Uterus (tissue), 4 donors: ENCODE results near the gene ZNF18. TPM values are rescaled to one million over a fixed set of nuclear protein-coding genes. Genes with fewer than 3 reads are reported as not detected.

ENCODE experiments used
- DNase-seq, 2 donors: peaks; one replicate each; pipeline ENCODE4 v3.0.0-alpha.2; 2019 to 2020
- H3K27ac ChIP-seq, 2 donors: fragments of 200-600 bp; sonication (generic); 1 replicate in 1 of 2; 2 replicates in 1 of 2; pipeline ENCODE4 v1.5.1; 2016 to 2018
- H3K27me3 ChIP-seq, 2 donors: fragments of 200-600 bp; sonication (generic); one replicate each; pipeline ENCODE4 v1.5.1; 2018 to 2019; ENCODE audit warnings: control low read depth in 1 of 2
- H3K36me3 ChIP-seq, 2 donors: fragments of 200-600 bp; sonication (generic); one replicate each; pipeline ENCODE4 v1.5.1; 2019; ENCODE audit warnings: control low read depth in 1 of 2
- H3K4me1 ChIP-seq, 2 donors: fragments of 200-600 bp; sonication (generic); one replicate each; pipeline ENCODE4 v1.5.1; 2018 to 2019; ENCODE audit warnings: control low read depth in 1 of 2
- H3K4me3 ChIP-seq, 2 donors: fragments of 200-600 bp; sonication (generic); 1 replicate in 1 of 2; 2 replicates in 1 of 2; pipeline ENCODE4 v1.5.1; 2018 to 2019; ENCODE audit warnings: mild to moderate bottlenecking in 1 of 2
- H3K9me3 ChIP-seq, 2 donors: fragments of 200-600 bp; sonication (generic); one replicate each; pipeline ENCODE4 v1.5.1; 2019; ENCODE audit warnings: control low read depth in 1 of 2
- POLR2A ChIP-seq, 2 donors: fragments of 450-650 bp; IDR thresholded peaks; one replicate each; pipeline ENCODE4 v1.6.1; 2016; ENCODE audit warnings: antibody characterized with exemption in 2 of 2, mild to moderate bottlenecking in 1 of 2, moderate library complexity in 1 of 2
- intact Hi-C: fragments of 100-400 bp; cut with DNase I; formaldehyde crosslinking; loops from one replicate; pipeline ENCODE4 v1.15.1; 2023; ENCODE audit warnings: low total_unique reads
- total RNA-seq, 4 donors: library from RNA; depleted of rRNA in 3 of 4; stranded (reverse); fragments of >200 nt in 3 of 4; gene quantifications; one replicate each; pipeline versions ENCODE4 v1.1.0 to v1.2.4, GENCODE V29; 2014 to 2023
- TF ChIP-seq, protein P1 (sequence below), 4 experiments: fragments of 200-600 bp in 2 of 4; fragments of 450-650 bp in 2 of 4; sonication (generic) in 2 of 4; IDR thresholded peaks; one replicate each; pipeline ENCODE4 v1.5.1; 2016 to 2019; ENCODE audit warnings: antibody characterized with exemption in 4 of 4, mild to moderate bottlenecking in 2 of 4, moderate library complexity in 1 of 4
- donor health status: DM: yes; HTN: yes; CAD: no.

Gene ZNF18
- total RNA-seq, 4 donors from 2014 or later: 1.2 to 43.8 (median 16.5) TPM

DNA sequence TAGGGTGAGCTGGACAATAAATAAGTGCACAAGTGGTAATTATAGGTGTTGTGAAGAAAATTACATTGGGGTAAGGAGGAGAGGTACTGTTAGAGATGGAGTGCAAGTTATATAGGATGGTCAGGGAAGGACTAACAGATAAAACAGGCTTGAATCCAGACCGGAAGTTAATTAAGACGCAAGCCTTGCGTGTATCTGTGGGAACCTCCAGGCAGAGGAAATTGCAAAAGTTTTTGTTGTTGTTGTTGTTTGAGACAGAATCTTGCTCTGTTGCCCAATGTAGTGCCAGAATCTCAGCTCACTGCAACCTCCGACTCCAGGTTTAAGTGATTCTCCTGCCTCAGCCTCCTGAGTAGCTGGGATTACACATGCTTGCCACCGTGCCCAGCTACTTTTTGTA is 2.4 kb upstream of the ZNF18 start:
- TF ChIP-seq, protein P1, sequence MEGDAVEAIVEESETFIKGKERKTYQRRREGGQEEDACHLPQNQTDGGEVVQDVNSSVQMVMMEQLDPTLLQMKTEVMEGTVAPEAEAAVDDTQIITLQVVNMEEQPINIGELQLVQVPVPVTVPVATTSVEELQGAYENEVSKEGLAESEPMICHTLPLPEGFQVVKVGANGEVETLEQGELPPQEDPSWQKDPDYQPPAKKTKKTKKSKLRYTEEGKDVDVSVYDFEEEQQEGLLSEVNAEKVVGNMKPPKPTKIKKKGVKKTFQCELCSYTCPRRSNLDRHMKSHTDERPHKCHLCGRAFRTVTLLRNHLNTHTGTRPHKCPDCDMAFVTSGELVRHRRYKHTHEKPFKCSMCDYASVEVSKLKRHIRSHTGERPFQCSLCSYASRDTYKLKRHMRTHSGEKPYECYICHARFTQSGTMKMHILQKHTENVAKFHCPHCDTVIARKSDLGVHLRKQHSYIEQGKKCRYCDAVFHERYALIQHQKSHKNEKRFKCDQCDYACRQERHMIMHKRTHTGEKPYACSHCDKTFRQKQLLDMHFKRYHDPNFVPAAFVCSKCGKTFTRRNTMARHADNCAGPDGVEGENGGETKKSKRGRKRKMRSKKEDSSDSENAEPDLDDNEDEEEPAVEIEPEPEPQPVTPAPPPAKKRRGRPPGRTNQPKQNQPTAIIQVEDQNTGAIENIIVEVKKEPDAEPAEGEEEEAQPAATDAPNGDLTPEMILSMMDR (IDR thresholded peaks at IDR 0.05): no peak
- no peak for TF ChIP-seq POLR2A (IDR thresholded peaks at IDR 0.05)
- DNase-seq: no peak
- H3K9me3 ChIP-seq: no peaks in the 10 kb centered on the region
- no peaks in the 10 kb centered on the region for H3K4me1 ChIP-seq
- no peak overlapping the region for H3K4me3 ChIP-seq
- H3K27ac ChIP-seq: no peak overlapping the region
- no peaks in the 10 kb centered on the region for H3K27me3 ChIP-seq
- intact Hi-C loops: no loop called here
- H3K36me3 ChIP-seq: no peaks in the 10 kb centered on the region

DNA sequence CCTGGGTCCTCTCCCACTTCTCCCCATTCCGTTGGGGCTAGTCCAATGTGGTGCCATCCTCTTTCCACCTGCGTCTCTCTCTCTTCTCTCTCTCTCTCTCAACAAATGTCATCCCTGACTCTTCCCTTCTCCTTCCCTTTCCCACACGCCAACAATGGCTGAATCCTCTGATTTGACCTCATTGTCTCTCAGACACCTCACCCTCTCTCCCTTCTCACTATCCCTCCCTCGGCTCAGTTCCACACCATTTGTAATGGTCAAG is 628 bp upstream of the ZNF18 start:
- no peaks in the 10 kb centered on the region for H3K36me3 ChIP-seq
- no peaks in the 10 kb centered on the region for H3K27me3 ChIP-seq
- H3K4me1 ChIP-seq: no peaks in the 10 kb centered on the region
- DNase-seq: no peak
- H3K27ac ChIP-seq: peak overlapping the region; percentile 80 to 88
- peak overlapping the region; percentile 80 to 88 for H3K4me3 ChIP-seq
- H3K9me3 ChIP-seq: no peaks in the 10 kb centered on the region
- TF ChIP-seq, protein P1 (IDR thresholded peaks at IDR 0.05): no peak
- TF ChIP-seq POLR2A (IDR thresholded peaks at IDR 0.05): no peak
- intact Hi-C loops: no loop called here

DNA sequence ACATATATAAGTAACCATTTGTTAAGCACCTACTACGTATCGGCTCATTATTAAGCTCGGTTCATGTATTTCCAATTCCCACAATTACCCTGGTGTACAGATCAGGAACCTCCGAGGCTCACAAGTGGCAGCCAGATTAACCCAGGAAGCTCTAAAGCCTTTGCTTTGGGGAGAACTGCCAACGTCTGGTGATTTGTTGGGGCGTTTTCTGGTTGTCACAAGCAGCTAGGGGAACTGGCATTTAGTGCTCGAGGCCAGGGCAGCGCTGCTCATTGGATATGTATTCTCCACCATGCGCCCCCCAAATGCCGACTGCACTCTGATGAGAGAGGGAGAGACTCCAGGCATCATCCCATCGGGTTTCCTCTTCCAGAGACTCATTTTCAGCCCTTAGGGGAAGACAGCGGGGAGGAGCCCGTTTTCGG is 541 bp downstream of the ZNF18 start:
- intact Hi-C loops: no loop called here
- Histone ChIP-seq H3K4me3 (peak overlapping the region; percentile 80 to 88), H3K27me3 (no peaks in the 10 kb centered on the region), H3K36me3 (no peaks in the 10 kb centered on the region), H3K27ac (peak overlapping the region; percentile 80 to 88), H3K9me3 (no peaks in the 10 kb centered on the region), H3K4me1 (no peaks in the 10 kb centered on the region)
- DNase-seq: no peak
- TF ChIP-seq POLR2A (IDR thresholded peaks at IDR 0.05): no peak
- TF ChIP-seq, protein P1 (IDR thresholded peaks at IDR 0.05): peak in 1 of 4 experiments; percentile 15

DNA sequence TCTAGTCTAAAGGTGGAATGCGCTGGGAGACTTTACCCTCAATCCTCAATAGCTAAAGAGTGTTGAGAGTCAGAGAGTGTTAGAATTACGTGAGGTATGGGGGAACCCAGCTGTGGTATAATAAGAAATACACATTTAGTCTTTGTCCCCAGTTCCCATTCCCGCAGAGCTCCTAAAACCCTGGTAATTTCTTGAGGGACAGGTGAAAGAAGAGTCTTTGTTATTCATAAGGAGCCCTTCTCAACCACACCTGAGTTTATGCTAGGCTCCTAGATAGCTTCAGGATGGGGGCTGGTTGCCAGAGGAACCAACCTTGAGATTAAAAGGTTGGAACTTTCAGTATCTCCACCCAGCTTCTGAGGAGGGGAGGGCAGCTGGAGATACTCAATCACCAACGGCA is 5.8 kb downstream of the ZNF18 start:
- Histone ChIP-seq H3K27ac (no peak overlapping the region), H3K27me3 (no peaks in the 10 kb centered on the region), H3K9me3 (no peaks in the 10 kb centered on the region), H3K36me3 (no peaks in the 10 kb centered on the region), H3K4me3 (no peak overlapping the region), H3K4me1 (no peaks in the 10 kb centered on the region)
- intact Hi-C loops: no loop called here
- TF ChIP-seq POLR2A (IDR thresholded peaks at IDR 0.05): no peak
- TF ChIP-seq, protein P1 (IDR thresholded peaks at IDR 0.05): no peak
- DNase-seq: no peak

DNA sequence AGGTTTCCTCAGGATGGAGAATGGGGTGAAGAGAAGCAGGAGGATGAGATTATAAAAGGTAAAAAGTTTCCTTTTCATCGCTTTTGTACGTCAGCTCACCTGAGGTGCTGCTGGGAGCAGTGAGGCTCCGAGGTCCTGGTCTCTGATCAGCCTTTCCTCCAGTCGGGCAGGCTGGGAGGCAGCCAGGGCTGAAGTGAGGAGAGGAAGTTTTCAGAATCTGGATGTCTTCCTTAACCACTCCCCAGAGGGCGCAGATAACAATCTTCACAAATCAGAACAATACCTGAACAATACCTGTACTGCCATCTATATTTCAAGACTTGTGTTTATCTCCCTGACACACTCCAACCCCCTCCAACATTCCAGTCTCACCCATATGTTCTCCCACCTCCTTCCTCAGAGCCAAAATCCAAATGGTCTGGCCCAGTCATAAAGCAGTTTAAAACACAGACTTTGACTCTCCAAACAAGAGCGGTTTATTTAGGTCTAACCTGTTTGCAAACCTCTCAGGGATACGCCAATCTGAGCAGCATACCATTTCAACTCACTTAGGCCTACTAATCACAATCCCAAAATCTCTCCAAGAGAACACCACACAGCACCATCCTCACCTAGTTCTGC is 6.8 kb downstream of the ZNF18 start:
- intact Hi-C loops: no loop called here
- Histone ChIP-seq H3K4me1 (no peaks in the 10 kb centered on the region), H3K27ac (no peak overlapping the region), H3K27me3 (no peaks in the 10 kb centered on the region), H3K4me3 (no peak overlapping the region), H3K9me3 (no peaks in the 10 kb centered on the region), H3K36me3 (no peaks in the 10 kb centered on the region)
- TF ChIP-seq, protein P1 (IDR thresholded peaks at IDR 0.05): no peak
- TF ChIP-seq POLR2A (IDR thresholded peaks at IDR 0.05): no peak
- no peak for DNase-seq
